Colonic mucosa (tissue), 4 donors: ENCODE results near the gene SLC5A9. TPM values are rescaled to one million over a fixed set of nuclear protein-coding genes. Genes with fewer than 3 reads are reported as not detected.
"Not testable (repeated sequence)": the region's sequence is repeated elsewhere in the genome, so short reads cannot be mapped to it uniquely, and the experiment has no call there.

ENCODE experiments used
- DNase-seq: peaks from one replicate; pipeline ENCODE4 v3.0.0-alpha.2; 2020
- H3K27ac ChIP-seq: fragments of 200-600 bp; one replicate; pipeline ENCODE4 v1.8.0; 2021
- H3K27me3 ChIP-seq: fragments of 200-600 bp; one replicate; pipeline ENCODE4 v1.8.0; 2021
- H3K36me3 ChIP-seq: fragments of 200-600 bp; one replicate; pipeline ENCODE4 v1.8.0; 2021
- H3K4me1 ChIP-seq: fragments of 200-600 bp; one replicate; pipeline ENCODE4 v1.8.0; 2021; ENCODE audit warnings: mild to moderate bottlenecking
- H3K4me3 ChIP-seq: fragments of 200-600 bp; one replicate; pipeline ENCODE4 v1.8.0; 2021
- H3K9ac ChIP-seq, 2 donors: one replicate each; pipeline ENCODE4 v1.7.0; 2013; ENCODE audit warnings: control low read depth in 2 of 2, low read depth in 2 of 2, low read length in 2 of 2
- H3K9me3 ChIP-seq: fragments of 200-600 bp; one replicate; pipeline ENCODE4 v1.8.0; 2021
- intact Hi-C: fragments of 100-400 bp; cut with DNase I; formaldehyde crosslinking; loops from one replicate; pipeline ENCODE4 v1.14.1; 2022
- total RNA-seq, 2 donors: library from RNA; stranded (reverse); fragmentation: NEBNext Ultra II Directional in 1 of 2; extraction: Animal tissue kit (Norgen Biotek cat#: 25700) in 1 of 2; gene quantifications; one replicate each; pipeline ENCODE4 v1.2.1, GENCODE V29; 2021
- TF ChIP-seq, protein P1 (sequence below): fragments of 200-600 bp; IDR thresholded peaks from one replicate; pipeline ENCODE4 v1.8.0; 2022; ENCODE audit warnings: antibody characterized with exemption, mild to moderate bottlenecking
- donor health status: healthy.
- donor health status: DM: no; HTN: no; CAD: no.
- donor health status: DM: no; HTN: no; CAD: no.

Gene SLC5A9
- total RNA-seq, 2 donors from 2014 or later = 1.4 to 3.2 TPM

DNA sequence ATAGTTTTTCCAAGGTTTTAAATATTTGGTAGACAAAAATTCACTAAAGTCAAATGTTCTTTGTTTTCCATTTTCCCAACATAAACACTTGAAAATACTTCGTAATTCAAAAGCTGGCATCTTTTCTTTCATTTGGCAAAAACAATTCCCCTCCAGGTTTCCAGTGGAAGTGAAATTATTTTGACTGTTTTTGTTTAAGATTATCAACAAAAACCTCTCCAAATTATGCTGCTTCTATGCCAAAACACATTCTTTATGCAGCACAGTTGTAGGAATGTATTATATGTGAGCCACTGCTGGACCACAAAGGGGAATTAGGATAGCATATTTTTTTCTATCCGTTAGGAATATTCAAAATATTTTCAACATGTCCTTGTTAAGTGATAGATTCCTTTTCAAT lies 44.1 kb downstream of the SLC5A9 start:
- no peaks in the 10 kb centered on the region for H3K9me3 ChIP-seq
- no peak for DNase-seq
- no peak overlapping the region for H3K4me3 ChIP-seq
- H3K36me3 ChIP-seq = no peaks in the 10 kb centered on the region
- no peak overlapping the region for H3K9ac ChIP-seq
- TF ChIP-seq, protein P1, sequence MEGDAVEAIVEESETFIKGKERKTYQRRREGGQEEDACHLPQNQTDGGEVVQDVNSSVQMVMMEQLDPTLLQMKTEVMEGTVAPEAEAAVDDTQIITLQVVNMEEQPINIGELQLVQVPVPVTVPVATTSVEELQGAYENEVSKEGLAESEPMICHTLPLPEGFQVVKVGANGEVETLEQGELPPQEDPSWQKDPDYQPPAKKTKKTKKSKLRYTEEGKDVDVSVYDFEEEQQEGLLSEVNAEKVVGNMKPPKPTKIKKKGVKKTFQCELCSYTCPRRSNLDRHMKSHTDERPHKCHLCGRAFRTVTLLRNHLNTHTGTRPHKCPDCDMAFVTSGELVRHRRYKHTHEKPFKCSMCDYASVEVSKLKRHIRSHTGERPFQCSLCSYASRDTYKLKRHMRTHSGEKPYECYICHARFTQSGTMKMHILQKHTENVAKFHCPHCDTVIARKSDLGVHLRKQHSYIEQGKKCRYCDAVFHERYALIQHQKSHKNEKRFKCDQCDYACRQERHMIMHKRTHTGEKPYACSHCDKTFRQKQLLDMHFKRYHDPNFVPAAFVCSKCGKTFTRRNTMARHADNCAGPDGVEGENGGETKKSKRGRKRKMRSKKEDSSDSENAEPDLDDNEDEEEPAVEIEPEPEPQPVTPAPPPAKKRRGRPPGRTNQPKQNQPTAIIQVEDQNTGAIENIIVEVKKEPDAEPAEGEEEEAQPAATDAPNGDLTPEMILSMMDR = no peak
- H3K27me3 ChIP-seq = no peaks in the 10 kb centered on the region
- H3K27ac ChIP-seq = no peak overlapping the region
- intact Hi-C loops = no loop called here
- no peaks in the 10 kb centered on the region for H3K4me1 ChIP-seq

GRCh38 chr1:48277437-48277836 lies 54.9 kb downstream of the SLC5A9 start:
- H3K4me3 ChIP-seq, H3K9me3 ChIP-seq, H3K27me3 ChIP-seq, H3K27ac ChIP-seq, intact Hi-C loops, H3K4me1 ChIP-seq, H3K36me3 ChIP-seq, H3K9ac ChIP-seq, DNase-seq: not testable (repeated sequence)

DNA sequence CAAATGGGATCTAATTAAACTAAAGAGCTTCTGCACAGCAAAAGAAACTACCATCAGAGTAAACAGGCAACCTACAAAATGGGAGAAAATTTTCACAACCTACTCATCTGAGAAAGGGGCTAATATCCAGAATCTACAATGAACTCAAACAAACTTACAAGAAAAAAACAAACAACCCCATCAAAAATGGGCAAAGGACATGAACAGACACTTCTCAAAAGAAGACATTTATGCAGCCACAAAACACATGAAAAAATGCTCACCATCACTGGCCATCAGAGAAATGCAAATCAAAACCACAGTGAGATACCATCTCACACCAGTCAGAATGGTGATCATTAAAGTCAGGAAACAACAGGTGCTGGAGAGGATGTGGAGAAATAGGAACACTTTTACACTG lies 59.8 kb downstream of the SLC5A9 start:
- DNase-seq, H3K9ac ChIP-seq, intact Hi-C loops, H3K36me3 ChIP-seq, H3K27me3 ChIP-seq, H3K27ac ChIP-seq, H3K4me3 ChIP-seq, H3K4me1 ChIP-seq, H3K9me3 ChIP-seq: not testable (repeated sequence)

GRCh38 chr1:48284696-48285420 lies 62.3 kb downstream of the SLC5A9 start:
- H3K9ac ChIP-seq, H3K4me1 ChIP-seq, DNase-seq, H3K9me3 ChIP-seq, H3K27ac ChIP-seq, H3K27me3 ChIP-seq, H3K36me3 ChIP-seq, intact Hi-C loops, H3K4me3 ChIP-seq: not testable (repeated sequence)

DNA sequence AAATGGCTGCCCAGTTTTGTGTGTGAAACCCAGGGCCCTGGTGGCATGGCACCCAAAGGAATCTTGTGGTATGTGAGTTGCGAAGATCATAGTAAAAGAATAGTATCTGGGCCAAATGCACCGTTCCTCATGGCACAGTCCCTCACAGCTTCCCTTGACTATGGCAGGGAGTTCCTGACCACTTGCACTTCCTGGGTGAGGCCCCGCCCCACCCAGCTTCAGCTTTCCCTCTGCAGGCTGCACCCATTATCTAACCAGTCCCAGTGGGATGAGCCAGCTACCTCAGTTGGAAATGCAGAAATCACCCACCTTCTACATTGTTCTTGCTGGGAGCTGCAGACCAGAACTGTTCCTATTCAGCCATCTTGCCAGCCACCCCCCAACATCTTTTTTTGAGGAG lies 63.0 kb downstream of the SLC5A9 start:
- Histone ChIP-seq H3K36me3 (no peaks in the 10 kb centered on the region), H3K27ac (no peak overlapping the region), H3K27me3 (no peaks in the 10 kb centered on the region), H3K9ac (no peak overlapping the region), H3K4me3 (no peak overlapping the region), H3K4me1 (no peaks in the 10 kb centered on the region), H3K9me3 (no peaks in the 10 kb centered on the region)
- intact Hi-C loops = no loop called here
- DNase-seq = no peak
- TF ChIP-seq, protein P1 = no peak

- H3K4me1 ChIP-seq = no peaks in the 10 kb centered on the region
- TF ChIP-seq, protein P1 = no peak
- intact Hi-C loops = no loop called here
- H3K9ac ChIP-seq = no peak overlapping the region
- no peaks in the 10 kb centered on the region for H3K27me3 ChIP-seq
- H3K9me3 ChIP-seq = no peaks in the 10 kb centered on the region
- no peak for DNase-seq
- no peaks in the 10 kb centered on the region for H3K36me3 ChIP-seq
- H3K27ac ChIP-seq = no peak overlapping the region
- H3K4me3 ChIP-seq = no peak overlapping the region
Observed at GRCh38 chr1:48291421-48291820, 68.9 kb downstream of the SLC5A9 start.

GRCh38 chr1:48292706-48293105 lies 70.2 kb downstream of the SLC5A9 start:
- Histone ChIP-seq H3K27me3 (no peaks in the 10 kb centered on the region), H3K4me1 (no peaks in the 10 kb centered on the region), H3K4me3 (no peak overlapping the region), H3K27ac (no peak overlapping the region), H3K9me3 (no peaks in the 10 kb centered on the region), H3K9ac (no peak overlapping the region), H3K36me3 (no peaks in the 10 kb centered on the region)
- intact Hi-C loops = no loop called here
- TF ChIP-seq, protein P1 = no peak
- no peak for DNase-seq

- H3K4me3 ChIP-seq, H3K9ac ChIP-seq, H3K9me3 ChIP-seq, intact Hi-C loops, H3K36me3 ChIP-seq, DNase-seq, H3K27me3 ChIP-seq, H3K4me1 ChIP-seq, H3K27ac ChIP-seq: not testable (repeated sequence)
Observed at GRCh38 chr1:48294094-48294493, 71.6 kb downstream of the SLC5A9 start.
